GM18909 (cell line): ENCODE results near the gene ANTXR1.

Experiments used
- ATAC-seq: cut with Tn5 transposase; IDR thresholded peaks from one replicate; pipeline ENCODE4 v1.9.1; 2021; ENCODE audit warnings: mild to moderate bottlenecking; ENCODE audit not compliant: unreplicated experiment, poor library complexity

ANTXR1 gene

DNA sequence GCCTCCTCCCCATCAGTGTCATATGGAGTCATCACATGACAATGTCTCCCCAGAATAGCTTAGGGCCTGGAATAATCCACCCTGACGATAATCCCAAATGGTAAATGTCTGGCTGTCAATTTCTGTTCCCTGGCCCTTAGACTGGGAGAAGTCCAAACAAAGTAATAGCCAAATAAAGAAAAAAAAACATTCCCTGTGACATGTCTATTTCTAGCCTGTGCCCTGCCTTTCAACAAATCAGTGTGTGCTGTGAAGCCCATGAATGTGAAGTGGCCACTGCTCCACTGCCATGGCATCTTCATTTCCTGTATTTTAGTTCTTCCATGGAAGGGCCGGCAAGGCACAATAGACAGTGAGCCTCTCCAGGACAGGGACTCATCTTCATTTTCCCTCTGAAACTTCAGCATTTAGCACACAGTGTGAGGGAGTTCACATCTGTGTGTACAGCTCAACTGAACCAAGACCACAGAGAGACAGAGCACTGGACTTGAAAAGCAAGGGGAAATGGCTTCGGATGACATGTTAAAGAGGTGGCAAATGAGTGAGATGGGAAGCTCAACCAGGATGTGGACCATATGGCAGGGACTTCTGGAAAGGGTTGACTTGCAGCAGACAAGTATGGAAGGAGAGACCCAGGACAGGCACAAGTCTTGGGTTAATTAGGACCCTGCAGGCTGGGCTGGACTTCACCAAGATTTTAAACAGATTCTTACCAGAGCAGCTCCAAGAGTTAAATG, 140.0 kb downstream of the ANTXR1 start:
- ATAC-seq = no peak

- ATAC-seq = no peak
Measured at GRCh38 chr2:69154106-69154505, 141.1 kb downstream of the ANTXR1 start.

GRCh38 chr2:69156624-69157023, 143.6 kb downstream of the ANTXR1 start:
- ATAC-seq = no peak

DNA sequence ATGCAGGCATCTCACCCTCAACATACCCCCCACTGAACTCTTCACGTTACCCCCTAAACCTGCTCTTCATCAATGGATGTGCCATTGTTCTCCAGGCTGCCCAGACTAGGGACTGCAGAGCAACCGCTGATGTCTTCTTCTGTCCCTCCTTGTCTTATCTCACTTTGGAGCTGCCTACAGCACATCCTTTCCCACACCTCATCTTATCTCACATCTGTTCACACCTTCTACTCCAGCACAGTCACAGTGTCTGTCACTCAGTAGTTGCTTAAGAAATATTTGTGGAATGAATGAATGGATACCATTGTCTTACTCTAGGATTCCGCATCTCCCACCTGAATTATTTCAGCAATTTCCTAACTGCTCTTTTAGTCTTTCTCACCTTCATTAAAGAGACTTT, 144.5 kb downstream of the ANTXR1 start:
- no peak for ATAC-seq

DNA sequence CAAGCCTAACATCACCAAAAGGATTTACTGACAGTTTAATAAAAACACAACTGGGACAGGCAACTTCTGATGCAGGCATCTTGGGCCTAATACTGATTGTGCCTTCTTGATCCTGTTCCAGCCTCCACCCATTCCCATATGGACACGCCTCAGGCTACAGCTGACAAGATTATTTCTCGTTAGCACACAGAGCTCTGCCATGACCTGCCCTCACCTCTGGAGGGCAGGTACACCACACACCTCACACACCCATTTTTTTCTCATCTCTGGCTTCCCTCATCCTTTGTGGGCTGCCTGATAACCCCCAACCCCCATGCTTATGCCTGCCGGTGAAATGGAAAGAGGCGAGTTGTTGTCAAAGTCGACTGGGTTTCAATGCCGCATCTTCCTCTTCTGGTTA, 147.0 kb downstream of the ANTXR1 start:
- no peak for ATAC-seq

DNA sequence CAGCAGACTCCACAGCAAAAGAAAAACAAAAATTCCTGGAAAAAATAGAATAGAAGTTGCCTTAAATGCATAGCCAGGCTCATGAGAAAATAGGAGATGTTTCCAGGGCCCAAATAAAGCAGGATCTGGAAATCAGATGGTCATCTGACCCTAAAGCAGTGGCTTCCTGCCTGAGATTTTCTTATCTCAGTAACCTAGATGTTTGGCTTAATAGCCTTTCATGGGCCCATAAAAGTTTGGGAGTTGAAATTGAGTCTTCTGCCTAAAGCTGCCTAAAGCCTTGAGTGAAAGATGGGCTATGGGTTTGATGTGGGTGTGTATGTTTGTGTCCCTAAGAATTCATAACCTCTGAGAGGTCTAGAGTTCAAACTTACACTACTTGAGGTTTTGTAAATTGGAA, 149.1 kb downstream of the ANTXR1 start:
- no peak for ATAC-seq

DNA sequence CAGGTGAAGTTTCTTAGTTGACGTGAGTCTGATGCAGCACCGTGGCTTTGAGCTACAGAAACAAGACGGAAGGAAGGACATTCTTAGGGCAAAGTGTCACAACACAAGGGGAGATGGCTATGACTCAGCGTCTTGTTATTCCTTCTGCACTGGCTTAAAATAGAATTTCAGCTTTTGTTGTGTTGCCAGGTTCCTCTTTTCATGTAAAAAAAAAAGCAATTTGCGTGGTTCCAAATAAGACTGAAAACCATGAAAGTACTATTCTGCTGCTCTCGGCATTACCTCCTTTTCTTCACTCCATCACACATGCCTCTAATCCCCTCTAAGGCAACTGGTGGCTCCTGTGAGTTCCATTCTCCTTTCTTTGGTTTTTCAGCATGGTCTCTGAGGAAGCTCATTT, 150.1 kb downstream of the ANTXR1 start:
- ATAC-seq = no peak

DNA sequence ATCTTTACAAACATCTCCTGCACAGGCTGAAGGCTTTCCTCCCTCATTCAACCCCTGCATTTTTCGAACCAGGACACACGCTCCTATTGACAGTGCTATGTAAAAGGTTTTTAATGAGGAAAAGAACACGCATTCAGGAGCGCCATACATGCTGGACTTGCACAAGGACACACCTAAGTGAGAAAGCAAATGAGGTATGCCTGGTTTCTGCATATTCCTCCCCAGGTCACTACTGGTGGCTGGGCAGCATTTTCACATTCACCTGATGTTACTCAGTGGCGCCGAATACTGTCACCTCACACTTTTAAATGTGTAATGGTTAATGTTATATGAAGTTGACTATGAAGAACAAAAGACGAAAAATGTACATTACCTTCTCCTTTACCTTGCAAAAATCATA, 150.6 kb downstream of the ANTXR1 start:
- no peak for ATAC-seq

DNA sequence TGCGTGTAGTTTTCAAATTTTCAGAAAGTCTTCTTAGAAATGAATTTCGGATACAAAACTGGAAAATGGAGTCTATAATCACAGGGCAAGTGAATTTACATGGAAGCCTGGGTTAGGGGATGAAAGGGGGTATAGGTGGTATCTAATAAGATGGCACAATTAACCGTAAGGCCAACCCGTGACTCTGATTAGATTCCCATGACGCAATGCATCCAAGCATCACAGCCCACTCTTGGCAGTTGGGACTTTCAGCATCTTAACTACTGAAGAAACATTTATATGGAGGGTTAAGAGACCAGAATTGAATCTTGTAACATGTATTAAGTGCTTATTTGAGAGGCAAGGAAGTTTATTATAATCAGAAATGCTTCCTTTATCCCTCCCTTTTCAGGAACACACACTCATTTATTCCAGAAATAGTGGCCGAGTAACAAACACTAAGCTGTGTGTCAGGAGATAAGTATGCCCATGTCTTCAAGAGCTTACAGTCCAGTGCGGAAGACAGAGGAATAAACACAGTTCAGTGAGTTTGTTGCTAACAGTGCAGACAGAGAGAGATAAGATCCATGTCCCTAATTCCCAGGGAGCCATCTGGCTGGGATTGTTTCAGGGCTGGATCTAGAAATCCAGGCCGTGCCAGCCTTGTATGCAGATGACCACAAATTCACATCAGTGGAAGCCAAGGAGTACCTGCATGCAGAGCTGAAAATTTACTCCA, 151.2 kb downstream of the ANTXR1 start:
- ATAC-seq = no peak

GRCh38 chr2:69165091-69165880, 152.3 kb downstream of the ANTXR1 start:
- no peak for ATAC-seq

GRCh38 chr2:69166465-69166811, 153.5 kb downstream of the ANTXR1 start:
- no peak for ATAC-seq

GRCh38 chr2:69166812-69167468, 154.0 kb downstream of the ANTXR1 start:
- no peak for ATAC-seq

DNA sequence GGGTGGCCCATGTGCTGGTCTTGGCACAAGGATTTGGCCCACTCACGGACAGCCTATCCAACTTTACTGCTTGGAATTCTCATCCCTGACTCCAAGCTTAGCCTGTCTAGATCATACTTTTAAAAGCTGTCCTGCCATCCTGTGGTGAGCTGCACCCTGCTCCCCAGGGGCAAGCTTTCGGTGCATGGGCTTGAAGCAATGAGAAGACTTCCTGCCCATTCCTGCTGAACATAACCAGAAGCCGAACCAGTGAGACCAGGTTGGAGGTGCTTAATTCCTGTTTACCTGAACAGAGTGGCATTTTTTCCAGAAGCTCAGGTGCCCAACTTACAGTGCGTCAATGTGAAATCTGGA, 154.5 kb downstream of the ANTXR1 start:
- ATAC-seq = no peak

DNA sequence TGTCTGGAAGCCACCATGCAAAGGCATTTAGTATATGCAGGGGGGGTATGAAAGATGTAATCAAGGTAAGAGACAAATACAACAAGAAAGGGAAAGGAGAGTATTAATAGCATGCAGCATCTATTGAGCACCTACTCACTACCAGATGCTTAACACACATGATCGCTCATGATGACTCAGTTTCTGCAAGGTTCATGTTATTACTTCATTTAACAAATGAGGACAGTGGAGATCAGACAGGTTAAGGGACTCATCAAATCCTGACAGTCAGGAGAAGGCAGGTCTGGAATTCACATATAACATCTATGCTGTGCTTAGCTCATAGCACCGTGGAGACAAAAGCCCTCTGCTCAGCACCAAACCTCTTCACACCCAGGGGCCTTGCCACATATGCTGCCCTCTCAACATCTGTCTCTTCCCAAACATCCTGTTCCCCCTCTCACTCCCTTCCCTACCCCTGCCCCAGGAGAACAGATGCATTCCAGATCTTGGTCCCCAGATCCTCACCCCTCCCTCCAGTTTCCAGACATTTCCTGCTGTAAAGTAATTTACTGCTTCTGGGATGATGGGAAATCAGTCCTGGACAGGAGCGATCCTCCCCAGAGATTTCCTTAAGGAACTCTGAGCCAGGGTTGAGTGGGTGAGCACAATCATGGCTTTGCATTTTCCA, 155.3 kb downstream of the ANTXR1 start:
- no peak for ATAC-seq

DNA sequence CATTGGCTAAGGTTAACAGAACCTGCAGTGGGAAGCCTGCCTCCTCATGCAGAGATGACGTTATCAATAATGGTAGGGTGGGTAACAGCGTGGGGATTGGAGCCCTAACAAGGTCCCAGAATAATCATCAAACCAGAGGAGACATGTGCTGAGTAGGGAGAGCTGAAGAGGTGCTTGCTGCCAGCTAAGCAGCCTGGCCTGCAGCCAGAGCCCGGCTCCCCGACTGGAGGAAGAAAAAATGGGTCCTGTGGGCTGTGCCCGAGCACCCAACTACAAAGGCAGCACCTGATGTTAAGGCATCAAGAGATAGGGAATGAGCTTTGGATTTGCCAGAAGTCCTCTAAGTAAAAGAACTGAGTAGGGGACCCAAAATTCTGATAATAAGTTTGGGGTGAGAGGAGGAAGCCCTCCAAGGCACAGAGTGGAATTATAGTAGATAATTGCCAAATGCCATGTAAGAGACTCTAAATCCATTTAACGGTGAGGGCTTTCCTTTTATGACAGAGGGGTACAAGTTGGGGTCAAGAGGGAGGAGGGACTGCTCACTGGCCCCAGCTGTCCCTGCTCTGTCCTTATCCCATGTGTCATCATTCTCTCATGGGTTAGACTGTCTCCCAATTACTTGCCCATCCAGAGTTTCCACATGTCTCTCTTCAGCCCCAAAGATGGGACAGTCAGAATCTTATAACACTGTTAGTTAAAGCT, 156.1 kb downstream of the ANTXR1 start:
- ATAC-seq = no peak

GRCh38 chr2:69169655-69170389, 156.8 kb downstream of the ANTXR1 start:
- ATAC-seq = no peak

DNA sequence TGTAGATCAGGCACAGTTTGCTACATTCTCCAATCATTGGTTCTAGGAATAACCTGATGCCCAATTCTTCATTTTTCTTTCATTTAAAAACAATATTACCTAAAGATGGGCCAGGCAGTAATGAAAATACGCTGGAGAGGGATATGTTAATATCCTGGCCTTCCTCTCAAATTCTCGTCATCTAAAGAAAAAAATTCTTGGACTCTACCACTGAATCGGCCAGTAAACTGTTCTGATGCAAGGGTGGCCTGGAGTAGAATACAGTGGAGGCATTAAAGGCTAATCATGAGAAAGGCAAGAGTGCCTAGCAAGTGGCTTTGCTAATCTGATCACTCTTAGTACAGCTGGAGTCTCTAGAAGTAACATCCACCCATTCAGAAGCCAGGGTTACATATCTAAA, 157.7 kb downstream of the ANTXR1 start:
- no peak for ATAC-seq

- ATAC-seq = no peak
Measured at GRCh38 chr2:69171116-69171896, 158.3 kb downstream of the ANTXR1 start.
